GM12873 (cell line): ENCODE data around the gene MYL5.

Source experiments
- TF ChIP-seq, protein P1 (sequence below): IDR thresholded peaks from 2 replicates; pipeline ENCODE4 v1.5.1; 2012; ENCODE audit warnings: low read depth, mild to moderate bottlenecking, moderate library complexity, low read length, control low read depth; ENCODE audit not compliant: insufficient read depth; ENCODE audit errors: missing control alignments

MYL5 gene

DNA sequence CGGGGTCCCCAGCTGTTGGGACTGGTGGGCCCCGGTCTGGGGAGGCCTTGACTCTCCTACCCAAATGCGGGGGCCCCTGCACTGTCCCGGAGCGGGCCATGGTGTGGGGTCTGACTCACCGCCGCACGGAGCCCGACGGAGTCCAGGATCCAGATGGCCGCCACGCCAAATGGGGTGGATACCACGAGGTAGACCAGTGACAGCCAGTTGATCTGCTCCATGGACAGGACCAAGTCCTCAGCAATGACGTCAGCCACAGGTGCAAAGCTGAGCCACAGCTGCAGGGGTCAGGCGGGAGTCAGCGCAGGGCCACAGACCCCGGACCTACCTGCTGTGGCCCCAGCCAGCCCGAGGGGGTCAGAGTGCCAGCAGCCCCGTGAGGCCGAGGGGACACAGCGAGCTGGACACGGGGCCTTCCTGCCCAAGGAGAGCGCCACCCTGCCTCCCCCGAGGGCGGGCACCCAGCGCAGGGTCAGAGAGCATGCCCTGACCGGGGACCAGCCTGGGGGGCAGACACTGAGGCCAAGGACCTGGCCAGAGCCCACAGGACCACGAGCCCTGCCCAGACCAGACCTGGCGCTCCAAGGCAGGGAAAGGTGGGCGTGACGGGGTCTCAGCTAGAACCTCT, 12.2 kb downstream of the MYL5 start:
- TF ChIP-seq, protein P1, sequence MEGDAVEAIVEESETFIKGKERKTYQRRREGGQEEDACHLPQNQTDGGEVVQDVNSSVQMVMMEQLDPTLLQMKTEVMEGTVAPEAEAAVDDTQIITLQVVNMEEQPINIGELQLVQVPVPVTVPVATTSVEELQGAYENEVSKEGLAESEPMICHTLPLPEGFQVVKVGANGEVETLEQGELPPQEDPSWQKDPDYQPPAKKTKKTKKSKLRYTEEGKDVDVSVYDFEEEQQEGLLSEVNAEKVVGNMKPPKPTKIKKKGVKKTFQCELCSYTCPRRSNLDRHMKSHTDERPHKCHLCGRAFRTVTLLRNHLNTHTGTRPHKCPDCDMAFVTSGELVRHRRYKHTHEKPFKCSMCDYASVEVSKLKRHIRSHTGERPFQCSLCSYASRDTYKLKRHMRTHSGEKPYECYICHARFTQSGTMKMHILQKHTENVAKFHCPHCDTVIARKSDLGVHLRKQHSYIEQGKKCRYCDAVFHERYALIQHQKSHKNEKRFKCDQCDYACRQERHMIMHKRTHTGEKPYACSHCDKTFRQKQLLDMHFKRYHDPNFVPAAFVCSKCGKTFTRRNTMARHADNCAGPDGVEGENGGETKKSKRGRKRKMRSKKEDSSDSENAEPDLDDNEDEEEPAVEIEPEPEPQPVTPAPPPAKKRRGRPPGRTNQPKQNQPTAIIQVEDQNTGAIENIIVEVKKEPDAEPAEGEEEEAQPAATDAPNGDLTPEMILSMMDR, result no peak

DNA sequence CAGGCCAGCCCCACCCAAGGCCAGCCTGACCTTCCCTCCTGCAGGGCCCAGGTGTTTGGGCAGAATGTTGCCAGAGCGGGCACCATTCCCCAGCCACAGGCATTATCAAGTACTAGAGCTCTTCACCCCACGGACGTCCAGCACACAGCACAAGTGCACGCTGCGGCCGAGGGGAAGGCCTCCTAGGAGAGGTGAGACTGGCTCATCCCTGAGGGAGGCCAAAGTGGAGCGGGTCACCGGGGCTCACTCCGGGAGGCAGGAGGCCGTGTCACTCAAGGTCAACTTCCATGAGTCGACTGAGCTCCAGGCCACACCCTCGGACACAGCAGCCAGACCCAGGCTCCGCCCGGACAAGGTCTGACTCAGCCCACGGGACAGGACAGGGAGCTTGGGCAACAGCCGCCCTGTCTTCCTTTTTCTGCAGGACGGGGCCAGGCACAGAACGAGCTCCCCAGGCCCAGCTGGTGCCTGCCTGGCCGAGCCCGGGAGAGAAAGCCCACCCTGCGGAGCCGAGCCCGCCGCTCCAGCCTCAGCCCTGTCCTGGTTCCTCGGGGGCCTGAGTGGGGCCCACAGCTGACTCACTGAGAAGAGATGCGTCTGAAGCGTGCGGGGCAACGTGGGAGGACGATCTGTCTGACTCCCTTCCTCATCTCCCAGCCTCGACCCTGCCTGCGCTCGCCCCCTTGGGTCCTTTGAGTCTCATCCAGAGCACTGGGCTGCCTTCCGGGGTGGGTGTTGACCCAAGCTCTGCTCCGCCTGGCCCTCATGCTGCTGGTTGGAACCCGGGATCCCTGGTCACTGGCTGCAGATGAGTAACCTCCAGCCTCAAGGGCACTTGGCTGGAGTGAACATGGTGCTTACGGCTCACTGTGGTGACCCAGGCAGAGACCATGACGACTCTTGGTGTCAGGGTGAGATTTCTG, 13.0 kb downstream of the MYL5 start:
- TF ChIP-seq, protein P1, result no peak

DNA sequence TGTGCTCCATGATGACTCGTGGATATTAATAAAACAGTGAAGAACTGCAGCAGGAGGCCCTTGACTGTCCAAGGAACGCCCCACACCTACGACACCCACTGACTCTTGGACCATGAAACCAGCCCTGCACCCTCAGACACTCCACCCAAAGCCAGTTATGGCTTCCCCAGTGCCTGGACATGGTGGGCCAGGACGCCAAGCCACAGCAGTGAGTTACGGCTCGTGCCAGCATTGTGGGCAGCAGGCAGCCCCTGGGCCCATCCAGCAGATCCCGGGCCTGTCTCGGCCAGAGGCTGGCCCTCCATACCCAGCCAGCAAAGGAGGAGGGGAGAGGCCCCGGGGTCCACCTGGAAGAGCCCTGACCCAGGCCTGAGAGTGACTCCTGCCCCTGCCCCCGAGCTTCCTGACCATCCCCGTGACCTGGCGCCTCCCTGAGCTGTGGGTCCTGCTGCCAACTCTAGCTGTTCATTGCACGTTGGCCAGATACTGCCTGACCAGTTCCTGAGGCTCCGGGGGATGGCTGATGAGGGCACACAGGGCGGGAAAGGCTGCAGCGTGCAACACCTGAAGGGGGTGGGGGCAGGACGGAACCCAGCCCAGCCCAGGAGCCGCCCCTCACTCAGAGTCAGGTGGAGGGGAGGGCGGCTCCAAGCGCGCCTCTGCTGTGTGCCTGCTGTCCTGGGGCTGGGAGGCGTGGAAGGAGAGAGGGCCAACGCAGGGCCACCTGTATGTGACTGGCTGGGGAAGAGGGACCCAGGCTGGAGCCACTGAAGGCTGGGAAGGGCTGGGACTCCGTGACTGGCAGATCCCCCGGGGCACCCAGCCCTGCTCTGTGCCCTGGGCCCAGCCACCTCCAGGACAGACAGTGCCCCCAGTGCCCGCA, 13.9 kb downstream of the MYL5 start:
- TF ChIP-seq, protein P1, result no peak

- TF ChIP-seq, protein P1, result no peak
Observed at GRCh38 chr4:688854-689681, 14.7 kb downstream of the MYL5 start, which contains the start of gene SLC49A3. Gene SLC49A3, minus strand, starts transcription at chr4:689151. Its CDS starts 24 bp downstream, at chr4:689127.

DNA sequence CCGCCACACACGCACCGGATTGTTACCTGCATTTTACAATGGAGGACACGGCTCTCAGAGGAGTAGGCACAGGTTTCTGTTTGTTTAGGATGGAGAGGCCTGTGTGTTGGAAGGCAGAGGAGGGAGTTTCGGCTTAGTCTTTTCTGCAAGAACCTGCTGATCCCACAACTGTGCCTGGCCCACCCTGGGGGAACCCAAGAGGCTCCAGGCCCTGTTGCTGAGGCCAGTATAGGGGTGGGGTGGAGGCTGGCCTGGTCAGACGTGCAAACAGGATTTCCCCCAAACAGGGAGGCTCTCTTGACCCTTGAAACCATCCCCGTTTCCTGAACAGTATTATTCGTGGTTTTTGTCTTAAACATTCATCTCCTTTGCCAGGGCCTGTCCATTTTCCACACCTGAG, 15.4 kb downstream of the MYL5 start:
- TF ChIP-seq, protein P1, result no peak

GRCh38 chr4:692771-693554, 18.6 kb downstream of the MYL5 start:
- TF ChIP-seq, protein P1, result no peak
